SU-DHL-6 (cell line): ENCODE measurements around the gene CRYBA4.

Experiments
- H2AFZ ChIP-seq: fragments of 200-600 bp; sonication (generic); 2 replicates; pipeline ENCODE4 v1.6.1; 2014; ENCODE audit warnings: low read depth, mild to moderate bottlenecking, moderate library complexity, mixed read lengths, antibody characterized with exemption, low read length; ENCODE audit not compliant: severe bottlenecking
- H3F3A ChIP-seq: fragments of 200-600 bp; shearing (Covaris generic); 2 replicates; pipeline ENCODE4 v1.6.0; 2016; ENCODE audit warnings: antibody characterized with exemption, mild to moderate bottlenecking; ENCODE audit not compliant: insufficient read depth
- H3K27ac ChIP-seq: fragments of 200-600 bp; sonication (generic); 2 replicates; pipeline ENCODE4 v1.5.1; 2016; ENCODE audit warnings: low read depth, mild to moderate bottlenecking, low read length, moderate library complexity, mixed read lengths
- H3K27me3 ChIP-seq: fragments of 200-600 bp; sonication (generic), shearing (Covaris generic); 2 replicates; pipeline ENCODE4 v1.6.0; 2014; ENCODE audit warnings: mild to moderate bottlenecking, low read length
- H3K36me3 ChIP-seq: fragments of 200-600 bp; sonication (generic); 2 replicates; pipeline ENCODE4 v1.6.1; 2014; ENCODE audit warnings: mild to moderate bottlenecking, low read length, mixed read lengths
- H3K4me2 ChIP-seq: fragments of 300-600, 200-600 bp; shearing (Covaris generic), sonication (generic); 2 replicates; pipeline ENCODE4 v1.6.0; 2014; ENCODE audit warnings: low read length, low read depth, mild to moderate bottlenecking; ENCODE audit not compliant: poor library complexity, severe bottlenecking
- H3K4me3 ChIP-seq: fragments of 200-600 bp; sonication (generic); 2 replicates; pipeline ENCODE4 v1.5.1; 2014; ENCODE audit warnings: antibody characterized with exemption, low read length, mild to moderate bottlenecking, mixed read lengths; ENCODE audit not compliant: insufficient read depth, poor library complexity, severe bottlenecking
- H3K79me2 ChIP-seq: fragments of 200-600 bp; sonication (generic); 2 replicates; pipeline ENCODE4 v1.6.1; 2014; ENCODE audit warnings: mild to moderate bottlenecking, low read length, moderate library complexity; ENCODE audit not compliant: insufficient read depth
- H3K9ac ChIP-seq: fragments of 200-600 bp; sonication (generic); 2 replicates; pipeline ENCODE4 v1.7.0; 2014; ENCODE audit warnings: mild to moderate bottlenecking, low read length
- H3K9me2 ChIP-seq: fragments of 200-600 bp; sonication (generic); replicated peaks from 2 replicates; pipeline ENCODE4 v1.6.1; 2014; ENCODE audit warnings: low read length; ENCODE audit not compliant: insufficient read depth
- H3K9me3 ChIP-seq: fragments of 200-600 bp; sonication (generic); 2 replicates; pipeline ENCODE4 v1.6.1; 2014; ENCODE audit warnings: low read length, mixed read lengths; ENCODE audit not compliant: insufficient read depth
- H4K20me1 ChIP-seq: fragments of 200-600 bp; sonication (generic); 2 replicates; pipeline ENCODE4 v1.6.1; 2014; ENCODE audit warnings: low read depth, mild to moderate bottlenecking, antibody characterized with exemption, low read length, moderate library complexity, mixed read lengths
- CTCF ChIP-seq: fragments of 200-600 bp; sonication (generic); IDR thresholded peaks from one replicate; pipeline ENCODE4 v1.5.1; 2017; ENCODE audit warnings: antibody characterized with exemption, mild to moderate bottlenecking, low read length, moderate library complexity; ENCODE audit not compliant: insufficient read depth, poor library complexity, severe bottlenecking
- EZH2phosphoT487 ChIP-seq: fragments of 200-600 bp; sonication (generic), shearing (Covaris generic); conservative IDR thresholded peaks from 2 replicates; pipeline ENCODE4 v1.6.1; 2018; ENCODE audit warnings: mild to moderate bottlenecking, antibody characterized with exemption, low read length, moderate library complexity, mixed read lengths

The CRYBA4 gene

DNA sequence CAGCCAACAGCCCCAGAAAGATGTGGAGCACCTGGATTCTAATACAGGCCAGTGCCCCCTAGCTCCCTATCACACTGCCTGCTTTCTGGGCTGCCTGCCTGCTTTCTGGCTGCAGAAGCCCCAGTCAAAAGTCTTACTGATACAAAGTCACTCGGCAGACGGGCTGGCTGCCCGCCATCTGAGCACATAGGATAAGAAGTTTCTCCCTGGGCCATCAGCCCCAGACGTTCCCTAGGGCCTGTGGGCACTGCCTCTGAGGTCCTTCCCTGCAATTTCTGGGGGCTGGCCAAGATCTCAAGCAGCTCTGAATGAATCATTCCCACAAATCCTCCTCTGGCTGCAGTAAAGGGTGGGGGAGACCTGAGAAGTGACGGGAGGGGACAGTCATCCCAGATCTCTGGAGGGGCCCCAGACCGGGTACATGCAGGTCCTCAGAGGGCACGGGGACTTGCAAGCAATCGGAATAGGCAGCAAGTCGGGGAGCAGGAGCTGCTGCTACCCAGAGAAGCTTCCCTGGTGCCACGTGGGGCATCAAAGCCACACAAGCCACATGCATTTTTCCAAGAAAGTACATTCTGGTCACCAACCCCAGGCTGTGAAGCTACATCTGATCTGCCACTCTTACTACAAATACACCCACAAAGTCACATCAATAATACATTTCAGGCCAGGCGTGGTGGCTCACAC is 36.5 kb upstream of the CRYBA4 start:
- peaks cover 5% of the 10 kb centered on the region; the same call in 1 of the 2 replicates for H3K36me3 ChIP-seq
- no peak overlapping the region for H3K4me2 ChIP-seq
- 0 out of 2 replicates have a peak, but pooled peaks cover 2% of the 10 kb centered on the region for H4K20me1 ChIP-seq
- no peaks in the 10 kb centered on the region for H3K27me3 ChIP-seq
- H3K9me3 ChIP-seq, result no peaks in the 10 kb centered on the region
- no peak for TF ChIP-seq CTCF
- TF ChIP-seq EZH2phosphoT487, result no peak
- peaks cover 8% of the 10 kb centered on the region for H3F3A ChIP-seq
- no peak overlapping the region for H3K27ac ChIP-seq
- H3K9ac ChIP-seq, result no peak overlapping the region
- no peak overlapping the region for H3K4me3 ChIP-seq
- H2AFZ ChIP-seq, result no peak overlapping the region
- H3K79me2 ChIP-seq, result peaks cover 14% of the 10 kb centered on the region
- H3K9me2 ChIP-seq, result no peaks in the 10 kb centered on the region

- H4K20me1 ChIP-seq, result 0 out of 2 replicates have a peak, but pooled peaks cover 2% of the 10 kb centered on the region
- no peaks in the 10 kb centered on the region for H3K27me3 ChIP-seq
- no peak overlapping the region for H3K27ac ChIP-seq
- H3K4me3 ChIP-seq, result no peak overlapping the region
- no peak overlapping the region for H3K9ac ChIP-seq
- TF ChIP-seq CTCF (no peak), EZH2phosphoT487 (no peak)
- H2AFZ ChIP-seq, result no peak overlapping the region
- no peaks in the 10 kb centered on the region for H3K9me2 ChIP-seq
- H3K36me3 ChIP-seq, result peaks cover 5% of the 10 kb centered on the region; the same call in 1 of the 2 replicates
- H3F3A ChIP-seq, result peaks cover 1% of the 10 kb centered on the region; the same call in 1 of the 2 replicates
- H3K9me3 ChIP-seq, result no peaks in the 10 kb centered on the region
- H3K4me2 ChIP-seq, result no peak overlapping the region
- H3K79me2 ChIP-seq, result peaks cover 11% of the 10 kb centered on the region
Observed at GRCh38 chr22:26586556-26587325, 35.0 kb upstream of the CRYBA4 start.

- Histone ChIP-seq H3K9me2 (no peaks in the 10 kb centered on the region), H2AFZ (no peak overlapping the region), H4K20me1 (0 out of 2 replicates have a peak, but pooled peaks cover 2% of the 10 kb centered on the region), H3F3A (no peaks in the 10 kb centered on the region), H3K27me3 (no peaks in the 10 kb centered on the region), H3K4me3 (no peak overlapping the region), H3K9me3 (no peaks in the 10 kb centered on the region), H3K36me3 (peaks cover 5% of the 10 kb centered on the region; the same call in 1 of the 2 replicates), H3K27ac (no peak overlapping the region), H3K79me2 (peaks cover 11% of the 10 kb centered on the region), H3K4me2 (no peak overlapping the region), H3K9ac (no peak overlapping the region)
- TF ChIP-seq CTCF, result no peak
- no peak for TF ChIP-seq EZH2phosphoT487
Observed at GRCh38 chr22:26587991-26588613, 33.7 kb upstream of the CRYBA4 start.
